ENCODE measurements around the gene PCDHA12.

- TF ChIP-seq POLR2AphosphoS5 (IDR thresholded peaks at IDR 0.05; ENCODE audit: low read depth, low read length): no peak
- TF ChIP-seq POLR2A (IDR thresholded peaks at IDR 0.05; ENCODE audit: low read depth, low read length): no peak
- no peak for TF ChIP-seq TAF1 (IDR thresholded peaks at IDR 0.05; ENCODE audit: borderline replicate concordance, low read depth, low read length)
Measured at GRCh38 chr5:140883927-140884697, 9.0 kb downstream of the PCDHA12 start.
